SK-N-SH (cell line): ENCODE results near the gene RAB4B. TPM values are rescaled to one million over a fixed set of nuclear protein-coding genes. Genes with fewer than 3 reads are reported as not detected.
A peak's percentile ranks its signal among the peaks of the same experiment; 100 is the strongest.

Experiments
- CTCF ChIA-PET: fragments of 300-600, 350-600 bp; formaldehyde crosslinking; extraction: SDS; loops from one replicate; lab custom pipeline; 2021; lab: Yijun Ruan, JAX
- POLR2A ChIA-PET: fragments of 350-600 bp; sonication (Branson Sonifier 250); formaldehyde crosslinking; extraction: SDS; loops from one replicate; lab custom pipeline; 2020; ENCODE audit warnings: antibody characterized with exemption, inconsistent platforms; lab: Yijun Ruan, JAX
- DNase-seq: peaks from one replicate; pipeline ENCODE4 v3.0.0; 2012
- H2AFZ ChIP-seq: fragments of 200-600 bp; sonication (generic); 2 replicates; pipeline ENCODE4 v1.8.1; 2016; ENCODE audit warnings: antibody characterized with exemption, mild to moderate bottlenecking, low read depth
- H3F3A ChIP-seq: fragments of 200-600 bp; sonication (generic); replicated peaks from 2 replicates; pipeline ENCODE3; 2016; ENCODE audit warnings: antibody characterized with exemption, mild to moderate bottlenecking; ENCODE audit not compliant: insufficient read depth
- H3K27ac ChIP-seq, 2 experiments: fragments of 200-500 bp in 1 of 2; fragments of 200-600 bp in 1 of 2; sonication (Bioruptor generic) in 1 of 2; sonication (generic), shearing (Covaris generic) in 1 of 2; 2 replicates each; pipeline versions ENCODE4 v1.5.1 to v1.6.1; 2014 to 2016; ENCODE audit warnings: low read depth in 2 of 2, inconsistent platforms in 1 of 2, low read length in 1 of 2, mild to moderate bottlenecking in 1 of 2, mixed read lengths in 1 of 2
- H3K27me3 ChIP-seq: fragments of 200-600 bp; sonication (generic), shearing (Covaris generic); 2 replicates; pipeline ENCODE4 v1.6.1; 2016; ENCODE audit warnings: mixed run types; ENCODE audit not compliant: insufficient read depth
- H3K36me3 ChIP-seq, 2 experiments: fragments of 200-500 bp in 1 of 2; fragments of 200-600 bp in 1 of 2; sonication (Bioruptor generic) in 1 of 2; sonication (generic) in 1 of 2; replicated peaks in 1 of 2; 2 replicates each; pipeline versions ENCODE3 to v1.5.1; 2014 to 2016; ENCODE audit warnings: low read length in 1 of 2, mild to moderate bottlenecking in 1 of 2; ENCODE audit not compliant: insufficient read depth in 2 of 2, control insufficient read depth in 1 of 2
- H3K4me1 ChIP-seq, 2 experiments: fragments of 200-500 bp in 1 of 2; fragments of 200-600 bp in 1 of 2; sonication (Bioruptor generic) in 1 of 2; sonication (generic), shearing (Covaris generic) in 1 of 2; 2 replicates each; pipeline versions ENCODE4 v1.5.1 to v1.6.1; 2014 to 2016; ENCODE audit warnings: low read depth in 1 of 2, low read length in 1 of 2, mixed run types in 1 of 2; ENCODE audit not compliant: insufficient read depth in 2 of 2, control insufficient read depth in 1 of 2
- H3K4me2 ChIP-seq: fragments of 200-600 bp; sonication (generic), shearing (Covaris generic); 2 replicates; pipeline ENCODE4 v1.6.1; 2017; ENCODE audit warnings: mixed run types
- H3K4me3 ChIP-seq, 2 experiments: fragments of 200-500 bp in 1 of 2; fragments of 200-600 bp in 1 of 2; sonication (Bioruptor generic) in 1 of 2; sonication (generic), shearing (Covaris generic) in 1 of 2; 2 replicates each; pipeline versions ENCODE4 v1.5.1 to v1.8.1; 2014 to 2016; ENCODE audit warnings: low read depth in 2 of 2, inconsistent platforms in 1 of 2, low read length in 1 of 2, mild to moderate bottlenecking in 1 of 2, mixed read lengths in 1 of 2, moderate library complexity in 1 of 2
- H3K79me2 ChIP-seq: fragments of 200-600 bp; sonication (generic); 2 replicates; pipeline ENCODE4 v1.8.1; 2017; ENCODE audit warnings: mild to moderate bottlenecking; ENCODE audit not compliant: insufficient read depth
- H3K9ac ChIP-seq: fragments of 200-600 bp; sonication (generic); 2 replicates; pipeline ENCODE4 v1.6.1; 2017; ENCODE audit warnings: mixed run types
- H3K9me2 ChIP-seq: fragments of 200-600 bp; sonication (generic); 2 replicates; pipeline ENCODE4 v1.6.1; 2017; ENCODE audit warnings: mixed run types
- H3K9me3 ChIP-seq: fragments of 200-600 bp; sonication (generic); 2 replicates; pipeline ENCODE4 v1.6.1; 2017; ENCODE audit warnings: mixed run types, mild to moderate bottlenecking, moderate library complexity
- H4K20me1 ChIP-seq: fragments of 200-600 bp; sonication (generic); 2 replicates; pipeline ENCODE4 v1.6.1; 2017; ENCODE audit warnings: mild to moderate bottlenecking, mixed run types; ENCODE audit not compliant: insufficient read depth
- CHD2 ChIP-seq: fragments of 150-350 bp; IDR thresholded peaks from 2 replicates; pipeline ENCODE4 v1.6.1; 2018; ENCODE audit warnings: low read length; ENCODE audit not compliant: partially characterized antibody
- ELF1 ChIP-seq: IDR thresholded peaks from 2 replicates; pipeline ENCODE4 v1.4.0; 2012
- EP300 ChIP-seq, 2 experiments: IDR thresholded peaks; 2 replicates each; pipeline versions ENCODE4 v1.4.0 to v1.6.1; 2012; ENCODE audit warnings: borderline replicate concordance in 1 of 2, low read depth in 1 of 2, low read length in 1 of 2
- EZH2phosphoT487 ChIP-seq: fragments of 200-600 bp; sonication (generic); IDR thresholded peaks from 2 replicates; pipeline ENCODE4 v1.6.1; 2017; ENCODE audit warnings: low read depth, mixed run types, mild to moderate bottlenecking, antibody characterized with exemption, moderate library complexity, borderline replicate concordance
- FOXM1 ChIP-seq: IDR thresholded peaks from 2 replicates; pipeline ENCODE4 v1.4.0; 2012; ENCODE audit warnings: low read depth, mild to moderate bottlenecking
- GABPA ChIP-seq: IDR thresholded peaks from 2 replicates; pipeline ENCODE4 v1.4.0; 2012; ENCODE audit warnings: low read depth, mild to moderate bottlenecking
- GATA2 ChIP-seq: sonication (generic); formaldehyde crosslinking; IDR thresholded peaks from 2 replicates; pipeline ENCODE4 v1.5.0; 2020; ENCODE audit warnings: mild to moderate bottlenecking, missing genetic modification reagents
- JUND ChIP-seq: IDR thresholded peaks from 2 replicates; pipeline ENCODE4 v1.4.0; 2012
- MEF2A ChIP-seq: IDR thresholded peaks from 2 replicates; pipeline ENCODE4 v1.4.0; 2012; ENCODE audit warnings: low read depth, borderline replicate concordance
- NFIC ChIP-seq: IDR thresholded peaks from 2 replicates; pipeline ENCODE4 v1.4.0; 2012; ENCODE audit warnings: borderline replicate concordance
- NRF1 ChIP-seq: IDR thresholded peaks from 2 replicates; pipeline ENCODE4 v1.6.1; 2012; ENCODE audit warnings: low read depth, mild to moderate bottlenecking, low read length
- RAD21 ChIP-seq: IDR thresholded peaks from 2 replicates; pipeline ENCODE4 v1.6.1; 2012; ENCODE audit warnings: mild to moderate bottlenecking, low read length
- RFX5 ChIP-seq: IDR thresholded peaks from 2 replicates; pipeline ENCODE4 v1.6.1; 2012; ENCODE audit warnings: mild to moderate bottlenecking, improper control_type of control experiment, low read length
- RXRA ChIP-seq: IDR thresholded peaks from 2 replicates; pipeline ENCODE4 v1.4.0; 2012; ENCODE audit warnings: low read depth, mild to moderate bottlenecking, borderline replicate concordance
- SIN3A ChIP-seq: IDR thresholded peaks from 2 replicates; pipeline ENCODE4 v1.6.1; 2012; ENCODE audit warnings: low read depth, mild to moderate bottlenecking, low read length, moderate library complexity, borderline replicate concordance
- TCF12 ChIP-seq: IDR thresholded peaks from 2 replicates; pipeline ENCODE4 v1.4.0; 2012
- TEAD4 ChIP-seq: IDR thresholded peaks from 2 replicates; pipeline ENCODE4 v1.4.0; 2012; ENCODE audit warnings: mild to moderate bottlenecking, borderline replicate concordance; ENCODE audit not compliant: insufficient read depth
- WGBS: methylation state at CpG from one replicate; pipeline ENCODE4 v1.1.6; 2017; ENCODE audit warnings: low lambda C conversion rate; 5-methylcytosine and 5-hydroxymethylcytosine counted together
- polyA plus RNA-seq, 3 experiments: library from polyadenylated mRNA; depleted of rRNA; stranded (reverse); fragments of >200 nt; gene quantifications; 2 replicates each; pipeline ENCODE4 v1.2.3, GENCODE V29; 2012
- TF ChIP-seq, protein P1 (sequence below): IDR thresholded peaks from 2 replicates; pipeline ENCODE4 v1.6.1; 2012; ENCODE audit warnings: mild to moderate bottlenecking, low read depth, low read length, moderate library complexity
- TF ChIP-seq, protein P2 (sequence below): IDR thresholded peaks from 2 replicates; pipeline ENCODE4; 2012
- TF ChIP-seq, protein P3 (sequence below): fragments of 200-600 bp; sonication (generic); IDR thresholded peaks from 2 replicates; pipeline ENCODE4 v1.6.1; 2017; ENCODE audit warnings: antibody characterized with exemption, mild to moderate bottlenecking, moderate library complexity
- TF ChIP-seq, protein P4 (sequence below): IDR thresholded peaks from 2 replicates; pipeline ENCODE4 v1.4.0; 2012; ENCODE audit warnings: low read depth
- TF ChIP-seq, protein P5 (sequence below): IDR thresholded peaks from 2 replicates; pipeline ENCODE4 v1.4.0; 2012; ENCODE audit warnings: low read depth, borderline replicate concordance
- TF ChIP-seq, protein P6 (sequence below): fragments of 150-350 bp; IDR thresholded peaks from 2 replicates; pipeline ENCODE4 v1.6.1; 2017; ENCODE audit warnings: antibody characterized with exemption, low read length, low read depth, borderline replicate concordance

Gene RAB4B
- polyA plus RNA-seq, 1 of the 3 experiments (the other 2 are of a cell fraction): 53.2 TPM

DNA sequence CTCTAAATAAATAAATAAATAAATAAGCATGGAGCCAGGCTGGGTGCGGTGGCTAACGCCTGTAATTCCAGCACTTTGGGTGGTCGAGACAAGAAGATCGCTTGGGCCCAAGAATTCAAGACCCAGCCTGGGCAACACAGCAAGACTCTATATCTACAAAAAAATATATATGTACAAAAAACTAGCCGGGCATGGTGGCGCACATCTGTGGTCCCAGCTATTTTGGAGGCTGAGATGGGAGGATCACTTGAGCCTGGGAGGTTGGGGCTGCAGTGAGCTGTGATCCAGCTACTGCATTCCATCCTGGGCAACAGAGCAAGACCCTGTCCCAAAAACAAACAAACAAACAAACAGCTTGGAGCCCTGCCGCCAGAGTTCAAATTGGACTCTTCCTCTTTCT lies 30.5 kb upstream of the RAB4B start (continued):
- no peak for TF ChIP-seq ELF1
- TF ChIP-seq, protein P1, sequence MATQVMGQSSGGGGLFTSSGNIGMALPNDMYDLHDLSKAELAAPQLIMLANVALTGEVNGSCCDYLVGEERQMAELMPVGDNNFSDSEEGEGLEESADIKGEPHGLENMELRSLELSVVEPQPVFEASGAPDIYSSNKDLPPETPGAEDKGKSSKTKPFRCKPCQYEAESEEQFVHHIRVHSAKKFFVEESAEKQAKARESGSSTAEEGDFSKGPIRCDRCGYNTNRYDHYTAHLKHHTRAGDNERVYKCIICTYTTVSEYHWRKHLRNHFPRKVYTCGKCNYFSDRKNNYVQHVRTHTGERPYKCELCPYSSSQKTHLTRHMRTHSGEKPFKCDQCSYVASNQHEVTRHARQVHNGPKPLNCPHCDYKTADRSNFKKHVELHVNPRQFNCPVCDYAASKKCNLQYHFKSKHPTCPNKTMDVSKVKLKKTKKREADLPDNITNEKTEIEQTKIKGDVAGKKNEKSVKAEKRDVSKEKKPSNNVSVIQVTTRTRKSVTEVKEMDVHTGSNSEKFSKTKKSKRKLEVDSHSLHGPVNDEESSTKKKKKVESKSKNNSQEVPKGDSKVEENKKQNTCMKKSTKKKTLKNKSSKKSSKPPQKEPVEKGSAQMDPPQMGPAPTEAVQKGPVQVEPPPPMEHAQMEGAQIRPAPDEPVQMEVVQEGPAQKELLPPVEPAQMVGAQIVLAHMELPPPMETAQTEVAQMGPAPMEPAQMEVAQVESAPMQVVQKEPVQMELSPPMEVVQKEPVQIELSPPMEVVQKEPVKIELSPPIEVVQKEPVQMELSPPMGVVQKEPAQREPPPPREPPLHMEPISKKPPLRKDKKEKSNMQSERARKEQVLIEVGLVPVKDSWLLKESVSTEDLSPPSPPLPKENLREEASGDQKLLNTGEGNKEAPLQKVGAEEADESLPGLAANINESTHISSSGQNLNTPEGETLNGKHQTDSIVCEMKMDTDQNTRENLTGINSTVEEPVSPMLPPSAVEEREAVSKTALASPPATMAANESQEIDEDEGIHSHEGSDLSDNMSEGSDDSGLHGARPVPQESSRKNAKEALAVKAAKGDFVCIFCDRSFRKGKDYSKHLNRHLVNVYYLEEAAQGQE: no peak
- no peak for TF ChIP-seq FOXM1
- TF ChIP-seq JUND: no peak

DNA sequence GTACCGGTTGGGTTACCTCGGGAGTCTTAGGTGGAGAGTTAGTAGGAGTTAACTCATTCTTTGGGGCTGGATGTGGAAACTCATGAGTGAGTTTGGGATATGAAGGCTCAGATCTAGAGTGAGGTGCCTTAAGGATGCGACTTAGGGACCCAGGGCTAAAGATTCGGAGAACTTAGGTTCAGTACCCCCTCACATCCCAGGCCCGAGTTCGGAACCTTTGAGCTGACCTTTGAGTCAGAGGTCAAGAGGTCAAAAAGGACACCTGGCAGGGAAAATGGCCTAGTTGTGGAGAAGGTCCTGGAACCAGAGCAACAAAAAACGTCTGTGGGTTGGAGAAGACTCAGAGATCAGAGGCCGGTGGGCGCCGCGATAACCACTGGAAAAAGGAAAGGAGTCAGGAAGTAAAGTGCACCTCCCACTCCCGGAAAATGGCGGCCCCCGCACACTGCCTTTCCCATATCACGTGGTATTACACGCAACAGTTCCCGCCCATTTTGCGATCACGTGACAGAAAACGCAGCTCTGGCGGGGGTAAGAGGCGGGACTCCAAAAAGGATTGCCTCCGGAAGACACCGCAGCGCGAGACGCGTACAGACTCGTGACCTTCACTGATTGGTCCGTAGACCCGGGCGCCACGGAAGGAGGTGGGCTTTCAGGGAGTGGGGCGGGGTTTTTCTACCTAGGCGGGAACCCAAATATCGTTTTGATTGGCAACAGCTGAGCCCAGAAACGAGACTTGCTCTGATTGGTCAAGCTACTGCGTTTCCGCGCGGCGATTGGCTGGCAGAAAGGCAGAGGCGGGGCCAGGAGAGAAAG lies 27.8 kb upstream of the RAB4B start, which contains the start of gene ACTMAP:
Gene ACTMAP, minus strand, starts transcription at position 420 of the 816 bp plus-strand sequence. CDS start 674 bp downstream, outside the sequence.
- DNase-seq: peak; percentile 96
- no peaks in the 10 kb centered on the region for H3K9me2 ChIP-seq
- WGBS: under 1% methylated on average over 35 of the region's 43 CpGs
- H3K4me1 ChIP-seq: peaks cover 14 to 25% of the 10 kb centered on the region in 2 experiments; a peak in 2 of 4 replicates
- H3K4me2 ChIP-seq: peak within 1 kb of the TSS; percentile 90
- peak within 1 kb of the TSS; percentile 74 to 75 for H3K4me3 ChIP-seq
- no peaks in the 10 kb centered on the region for H3K27me3 ChIP-seq
- peaks cover 14% of the 10 kb centered on the region for H4K20me1 ChIP-seq
- H3K9me3 ChIP-seq: no peaks in the 10 kb centered on the region
- H3K9ac ChIP-seq: peak within 1 kb of the TSS; percentile 88
- H2AFZ ChIP-seq: peak within 1 kb of the TSS; percentile 75; the same call in 1 of the 2 replicates
- peaks cover 56% of the 10 kb centered on the region for H3K79me2 ChIP-seq
- H3F3A ChIP-seq: no peaks in the 10 kb centered on the region
- CTCF ChIA-PET: interaction anchor here (1.1 to 3.0 kb wide), 3 partner anchors 13 to 87 kb away, joined by 3 to 18 read pairs (median 6); no protein-coding TSS in a partner anchor
- POLR2A ChIA-PET: interaction anchor here (0.6 to 1.5 kb wide), 7 partner anchors 28 to 519 kb away, joined by 3 to 20 read pairs (median 6); partner anchors contain the start of genes COQ8B, EGLN2, ITPKC and RAB4B
- peaks cover 0 to 10% of the 10 kb centered on the region in 2 experiments for H3K36me3 ChIP-seq
- peak within 1 kb of the TSS; percentile 81 to 88 for H3K27ac ChIP-seq
- TF ChIP-seq TEAD4: no peak
- TF ChIP-seq GATA2: no peak
- TF ChIP-seq TCF12: no peak
- no peak for TF ChIP-seq MEF2A
- TF ChIP-seq, protein P2, sequence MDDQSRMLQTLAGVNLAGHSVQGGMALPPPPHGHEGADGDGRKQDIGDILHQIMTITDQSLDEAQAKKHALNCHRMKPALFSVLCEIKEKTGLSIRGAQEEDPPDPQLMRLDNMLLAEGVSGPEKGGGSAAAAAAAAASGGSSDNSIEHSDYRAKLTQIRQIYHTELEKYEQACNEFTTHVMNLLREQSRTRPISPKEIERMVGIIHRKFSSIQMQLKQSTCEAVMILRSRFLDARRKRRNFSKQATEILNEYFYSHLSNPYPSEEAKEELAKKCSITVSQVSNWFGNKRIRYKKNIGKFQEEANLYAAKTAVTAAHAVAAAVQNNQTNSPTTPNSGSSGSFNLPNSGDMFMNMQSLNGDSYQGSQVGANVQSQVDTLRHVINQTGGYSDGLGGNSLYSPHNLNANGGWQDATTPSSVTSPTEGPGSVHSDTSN: peak; percentile 45; the same call in 1 of the 2 replicates
- no peak for TF ChIP-seq SIN3A
- TF ChIP-seq, protein P3, sequence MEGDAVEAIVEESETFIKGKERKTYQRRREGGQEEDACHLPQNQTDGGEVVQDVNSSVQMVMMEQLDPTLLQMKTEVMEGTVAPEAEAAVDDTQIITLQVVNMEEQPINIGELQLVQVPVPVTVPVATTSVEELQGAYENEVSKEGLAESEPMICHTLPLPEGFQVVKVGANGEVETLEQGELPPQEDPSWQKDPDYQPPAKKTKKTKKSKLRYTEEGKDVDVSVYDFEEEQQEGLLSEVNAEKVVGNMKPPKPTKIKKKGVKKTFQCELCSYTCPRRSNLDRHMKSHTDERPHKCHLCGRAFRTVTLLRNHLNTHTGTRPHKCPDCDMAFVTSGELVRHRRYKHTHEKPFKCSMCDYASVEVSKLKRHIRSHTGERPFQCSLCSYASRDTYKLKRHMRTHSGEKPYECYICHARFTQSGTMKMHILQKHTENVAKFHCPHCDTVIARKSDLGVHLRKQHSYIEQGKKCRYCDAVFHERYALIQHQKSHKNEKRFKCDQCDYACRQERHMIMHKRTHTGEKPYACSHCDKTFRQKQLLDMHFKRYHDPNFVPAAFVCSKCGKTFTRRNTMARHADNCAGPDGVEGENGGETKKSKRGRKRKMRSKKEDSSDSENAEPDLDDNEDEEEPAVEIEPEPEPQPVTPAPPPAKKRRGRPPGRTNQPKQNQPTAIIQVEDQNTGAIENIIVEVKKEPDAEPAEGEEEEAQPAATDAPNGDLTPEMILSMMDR: no peak
- TF ChIP-seq EZH2phosphoT487: no peak
- no peak; the same call in 1 of the 2 replicates for TF ChIP-seq RXRA
- TF ChIP-seq NRF1: no peak
- peak; percentile 99 for TF ChIP-seq RFX5
- peak; percentile 72 for TF ChIP-seq GABPA
- TF ChIP-seq, protein P4, sequence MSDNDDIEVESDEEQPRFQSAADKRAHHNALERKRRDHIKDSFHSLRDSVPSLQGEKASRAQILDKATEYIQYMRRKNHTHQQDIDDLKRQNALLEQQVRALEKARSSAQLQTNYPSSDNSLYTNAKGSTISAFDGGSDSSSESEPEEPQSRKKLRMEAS: peak; percentile 89
- TF ChIP-seq, protein P5, sequence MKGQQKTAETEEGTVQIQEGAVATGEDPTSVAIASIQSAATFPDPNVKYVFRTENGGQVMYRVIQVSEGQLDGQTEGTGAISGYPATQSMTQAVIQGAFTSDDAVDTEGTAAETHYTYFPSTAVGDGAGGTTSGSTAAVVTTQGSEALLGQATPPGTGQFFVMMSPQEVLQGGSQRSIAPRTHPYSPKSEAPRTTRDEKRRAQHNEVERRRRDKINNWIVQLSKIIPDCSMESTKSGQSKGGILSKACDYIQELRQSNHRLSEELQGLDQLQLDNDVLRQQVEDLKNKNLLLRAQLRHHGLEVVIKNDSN: peak; percentile 98
- TF ChIP-seq ELF1: peak; percentile 81
- TF ChIP-seq, protein P6, sequence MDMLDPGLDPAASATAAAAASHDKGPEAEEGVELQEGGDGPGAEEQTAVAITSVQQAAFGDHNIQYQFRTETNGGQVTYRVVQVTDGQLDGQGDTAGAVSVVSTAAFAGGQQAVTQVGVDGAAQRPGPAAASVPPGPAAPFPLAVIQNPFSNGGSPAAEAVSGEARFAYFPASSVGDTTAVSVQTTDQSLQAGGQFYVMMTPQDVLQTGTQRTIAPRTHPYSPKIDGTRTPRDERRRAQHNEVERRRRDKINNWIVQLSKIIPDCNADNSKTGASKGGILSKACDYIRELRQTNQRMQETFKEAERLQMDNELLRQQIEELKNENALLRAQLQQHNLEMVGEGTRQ: peak; percentile 96
- TF ChIP-seq NFIC: no peak
- TF ChIP-seq EP300 (IDR thresholded peaks at IDR 0.05; ENCODE audit: borderline replicate concordance in 1 of 2, low read depth in 1 of 2, low read length in 1 of 2): no peak
- TF ChIP-seq RAD21: no peak
- TF ChIP-seq CHD2: peak; percentile 94
